Hepatocyte (in vitro differentiated cells): ENCODE results near the gene OR5AK2.

Source experiments
- EZH2 ChIP-seq: fragments of 200-600 bp; sonication (generic); IDR thresholded peaks from 2 replicates; pipeline ENCODE4 v1.6.1; 2016; ENCODE audit warnings: antibody characterized with exemption, mild to moderate bottlenecking, borderline replicate concordance
- EZH2phosphoT487 ChIP-seq: fragments of 200-600 bp; sonication (generic); IDR thresholded peaks from one replicate; pipeline ENCODE4 v1.6.1; 2018; ENCODE audit warnings: antibody characterized with exemption, mild to moderate bottlenecking, low read depth, moderate library complexity; ENCODE audit not compliant: unreplicated experiment, severe bottlenecking
- TF ChIP-seq, protein P1 (sequence below): fragments of 200-600 bp; sonication (generic); IDR thresholded peaks from 2 replicates; pipeline ENCODE4 v1.5.1; 2016; ENCODE audit warnings: antibody characterized with exemption, mild to moderate bottlenecking; ENCODE audit not compliant: poor library complexity

DNA sequence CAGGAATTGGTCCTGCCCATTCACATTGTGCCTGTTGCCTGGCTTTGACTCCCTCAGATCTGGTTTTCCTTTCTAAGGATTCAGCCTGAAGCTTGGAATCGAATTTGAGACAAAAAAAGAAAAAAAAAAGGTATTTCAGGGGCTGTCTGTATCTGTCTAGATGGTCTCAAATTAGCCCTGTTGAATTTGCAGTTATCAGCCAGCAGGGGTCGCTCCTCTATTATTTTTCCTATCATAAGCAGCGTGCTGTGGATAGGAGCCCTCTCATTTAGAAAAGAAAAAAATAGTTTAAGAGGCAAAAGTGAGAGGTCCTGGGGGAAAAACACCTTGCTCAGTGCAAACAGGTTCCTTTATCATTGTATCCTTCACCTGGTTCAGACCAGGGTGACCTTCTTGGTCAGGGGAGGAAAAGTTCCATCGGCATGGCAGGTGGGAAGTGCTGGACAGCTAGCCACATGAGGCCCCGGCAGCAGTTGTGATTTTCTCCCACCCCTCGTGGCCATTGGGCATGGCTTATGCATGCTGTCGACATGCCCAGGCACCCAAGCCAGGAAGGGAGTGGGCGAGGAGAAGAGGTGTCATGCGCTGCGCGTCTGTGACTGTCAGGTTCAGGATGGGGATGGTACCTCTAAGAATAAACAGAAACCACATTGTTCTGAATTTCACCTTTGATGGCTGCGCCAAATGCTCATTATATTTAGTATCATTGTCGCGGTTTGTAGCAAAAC, 13.1 kb downstream of the OR5AK2 start:
- no peak for TF ChIP-seq EZH2phosphoT487
- TF ChIP-seq, protein P1, sequence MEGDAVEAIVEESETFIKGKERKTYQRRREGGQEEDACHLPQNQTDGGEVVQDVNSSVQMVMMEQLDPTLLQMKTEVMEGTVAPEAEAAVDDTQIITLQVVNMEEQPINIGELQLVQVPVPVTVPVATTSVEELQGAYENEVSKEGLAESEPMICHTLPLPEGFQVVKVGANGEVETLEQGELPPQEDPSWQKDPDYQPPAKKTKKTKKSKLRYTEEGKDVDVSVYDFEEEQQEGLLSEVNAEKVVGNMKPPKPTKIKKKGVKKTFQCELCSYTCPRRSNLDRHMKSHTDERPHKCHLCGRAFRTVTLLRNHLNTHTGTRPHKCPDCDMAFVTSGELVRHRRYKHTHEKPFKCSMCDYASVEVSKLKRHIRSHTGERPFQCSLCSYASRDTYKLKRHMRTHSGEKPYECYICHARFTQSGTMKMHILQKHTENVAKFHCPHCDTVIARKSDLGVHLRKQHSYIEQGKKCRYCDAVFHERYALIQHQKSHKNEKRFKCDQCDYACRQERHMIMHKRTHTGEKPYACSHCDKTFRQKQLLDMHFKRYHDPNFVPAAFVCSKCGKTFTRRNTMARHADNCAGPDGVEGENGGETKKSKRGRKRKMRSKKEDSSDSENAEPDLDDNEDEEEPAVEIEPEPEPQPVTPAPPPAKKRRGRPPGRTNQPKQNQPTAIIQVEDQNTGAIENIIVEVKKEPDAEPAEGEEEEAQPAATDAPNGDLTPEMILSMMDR = peak; percentile 19
- TF ChIP-seq EZH2 = no peak
